CD4-positive, alpha-beta T cell treated with Interferon gamma for 1 hour (primary cell): ENCODE results near the gene AFDN.

ENCODE experiments used
- DNase-seq: peaks from one replicate; pipeline ENCODE4 v3.0.0-alpha.2; 2020

Gene AFDN

DNA sequence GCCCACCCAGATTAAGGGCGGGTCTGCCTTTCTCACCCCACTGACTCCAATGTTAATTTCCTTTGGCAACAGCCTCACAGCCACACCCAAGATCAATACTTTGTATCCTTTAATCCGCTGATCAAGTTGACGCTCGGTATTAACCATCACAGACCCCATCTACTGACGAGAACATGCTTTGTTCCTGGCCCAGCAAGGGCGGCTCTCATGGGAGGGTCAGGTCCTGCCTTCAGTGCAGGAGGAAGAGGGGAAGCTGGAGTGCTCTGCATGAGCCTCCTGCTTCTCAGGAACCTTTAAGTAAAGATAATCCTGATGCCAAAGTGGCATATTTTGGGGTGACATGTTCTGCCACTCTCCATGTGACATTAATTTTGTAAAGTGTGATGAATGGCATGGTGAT is 179.1 kb downstream of the AFDN start:
- no peak for DNase-seq

DNA sequence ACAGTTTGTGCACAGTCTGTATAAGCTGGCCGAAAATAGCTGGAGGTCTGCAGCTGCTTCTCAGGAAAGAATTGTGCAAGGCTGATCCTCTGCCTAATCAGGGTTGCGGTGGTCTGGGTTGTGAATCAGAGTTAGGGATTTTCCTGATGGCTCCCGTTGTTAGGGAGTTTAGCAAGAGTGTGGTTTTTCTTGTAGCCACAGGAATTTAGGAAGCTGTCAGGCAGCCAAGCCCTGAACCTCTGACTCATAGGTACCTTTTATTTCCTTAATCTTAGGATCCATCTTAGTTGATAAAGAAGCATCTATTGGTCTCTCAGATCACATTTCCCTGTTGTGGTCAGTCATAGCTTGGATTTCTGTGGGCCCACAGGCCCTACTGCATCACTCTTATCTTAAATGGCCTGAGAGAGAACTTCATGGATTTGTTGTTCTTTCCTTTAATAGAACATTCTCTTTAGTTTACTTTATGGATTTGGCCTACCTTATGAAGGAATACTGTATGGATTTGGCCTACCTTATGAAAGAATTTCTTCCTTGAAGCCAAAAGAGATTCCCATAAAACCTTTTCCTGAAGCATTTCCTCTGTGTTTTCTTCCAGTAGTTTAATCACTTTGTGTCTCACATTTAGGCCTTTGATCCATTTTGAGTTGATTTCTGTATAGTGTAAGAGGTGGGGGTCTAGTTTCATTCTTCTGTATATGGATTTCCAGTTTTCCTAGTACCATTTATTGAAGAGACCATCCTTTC is 181.1 kb downstream of the AFDN start:
- DNase-seq = no peak

DNA sequence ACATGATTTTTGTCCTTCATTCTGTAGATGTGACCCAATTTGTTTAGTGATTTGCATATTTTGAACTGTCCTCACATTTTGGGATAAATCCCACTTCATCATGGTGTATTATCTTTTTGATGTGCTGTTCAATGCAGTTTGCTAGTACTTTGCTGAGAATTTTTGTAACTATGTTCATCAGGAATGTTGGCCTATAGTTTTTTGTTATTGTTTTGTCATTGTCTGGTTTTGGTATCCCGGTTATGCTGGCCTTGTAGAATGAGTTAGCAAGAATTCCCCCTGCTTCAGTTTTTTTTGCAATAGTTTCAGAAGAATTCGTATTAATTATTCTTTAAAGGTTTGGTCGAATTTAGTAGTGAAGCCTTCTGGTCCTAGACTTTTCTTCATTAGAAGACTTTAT is 182.6 kb downstream of the AFDN start:
- DNase-seq = no peak

DNA sequence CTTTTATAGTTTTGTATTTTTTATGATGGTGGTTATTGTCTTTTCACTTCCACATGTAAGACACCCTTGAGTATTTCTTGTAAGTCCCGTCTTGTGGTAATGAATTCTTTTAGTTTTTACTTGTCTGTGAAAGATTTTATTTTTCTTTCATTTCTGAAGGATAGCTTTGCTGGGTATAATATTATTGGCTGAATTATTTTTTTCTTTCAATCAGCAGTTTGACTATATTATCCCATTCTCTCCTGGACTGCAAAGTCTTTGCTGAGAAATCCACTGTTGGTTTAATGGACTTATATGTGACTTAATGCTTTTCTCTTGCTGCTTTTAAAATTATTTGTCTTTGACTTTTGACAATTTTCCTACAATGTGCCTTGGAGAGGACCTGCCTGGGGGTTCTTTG is 184.6 kb downstream of the AFDN start:
- DNase-seq = no peak

DNA sequence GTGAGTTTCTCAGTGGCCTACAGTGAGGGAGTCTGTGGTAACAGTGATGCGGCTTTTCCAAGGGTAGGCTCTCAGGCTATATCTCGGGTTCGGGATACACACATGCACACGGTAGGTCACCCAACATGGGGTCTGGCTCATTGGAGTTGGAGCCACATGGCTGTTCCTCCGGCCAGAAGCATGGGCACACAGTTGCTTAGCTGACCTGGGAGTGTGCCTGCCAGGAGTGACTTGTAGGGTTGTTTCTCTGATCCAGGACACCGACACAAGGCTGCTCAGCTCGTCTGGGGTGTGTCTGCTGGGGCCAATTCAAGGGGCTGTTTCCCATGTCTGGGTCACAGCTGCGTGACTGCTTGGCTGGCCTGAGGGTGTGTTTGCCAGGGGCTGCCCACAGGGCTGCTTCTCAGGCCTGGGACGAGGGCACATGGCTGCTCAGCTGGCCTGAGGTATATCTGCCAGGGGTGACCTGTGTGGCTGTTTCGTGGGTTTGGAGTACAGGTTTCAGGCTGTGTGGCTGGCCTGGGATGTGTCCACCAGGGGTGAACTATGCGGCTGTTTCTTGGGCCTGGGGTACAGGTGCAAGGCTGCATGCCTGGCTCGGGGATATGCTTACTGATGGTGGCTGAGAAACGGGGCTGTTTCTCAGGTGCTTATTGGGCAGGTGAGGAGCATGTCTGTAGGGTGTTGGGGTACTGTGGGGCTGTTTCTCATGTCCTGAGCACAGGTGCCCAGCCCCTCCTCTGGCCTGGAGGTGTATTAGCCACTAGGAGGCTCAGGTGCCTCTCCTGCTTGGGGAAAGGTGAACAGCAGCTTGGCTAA is 185.9 kb downstream of the AFDN start:
- no peak for DNase-seq

DNA sequence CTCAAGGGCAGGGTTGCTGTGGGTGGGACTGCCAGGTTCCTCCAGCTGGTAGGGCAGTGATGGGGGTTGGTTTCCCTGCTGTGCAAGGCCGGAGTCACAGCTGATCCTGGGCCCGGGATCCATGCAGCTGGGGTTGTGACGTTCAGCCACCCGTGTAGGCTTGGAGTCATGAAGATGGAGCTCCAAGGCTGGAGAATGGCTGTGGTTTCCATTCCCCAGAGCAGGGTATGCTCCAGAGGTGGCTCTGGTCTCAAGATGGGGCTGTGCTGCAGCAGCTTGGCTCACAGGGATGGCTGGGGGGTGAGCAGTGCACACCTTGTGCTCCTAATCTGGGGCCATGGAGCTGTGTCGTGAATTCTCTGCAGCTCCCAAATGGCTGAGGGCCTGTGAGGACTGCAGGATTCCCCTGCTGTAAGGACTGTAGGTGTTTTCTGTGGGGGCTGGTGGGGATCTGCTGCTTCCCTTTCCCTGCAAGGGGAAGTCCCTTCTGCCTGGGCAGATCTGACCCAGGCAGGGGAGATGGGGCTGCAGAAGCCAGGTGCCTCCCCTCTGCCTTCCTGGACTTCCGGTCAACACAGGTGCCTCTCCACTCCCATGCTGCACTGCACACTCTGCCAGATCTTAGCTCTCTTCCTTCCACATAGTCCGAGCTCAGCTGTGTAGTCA is 186.7 kb downstream of the AFDN start:
- DNase-seq = no peak

DNA sequence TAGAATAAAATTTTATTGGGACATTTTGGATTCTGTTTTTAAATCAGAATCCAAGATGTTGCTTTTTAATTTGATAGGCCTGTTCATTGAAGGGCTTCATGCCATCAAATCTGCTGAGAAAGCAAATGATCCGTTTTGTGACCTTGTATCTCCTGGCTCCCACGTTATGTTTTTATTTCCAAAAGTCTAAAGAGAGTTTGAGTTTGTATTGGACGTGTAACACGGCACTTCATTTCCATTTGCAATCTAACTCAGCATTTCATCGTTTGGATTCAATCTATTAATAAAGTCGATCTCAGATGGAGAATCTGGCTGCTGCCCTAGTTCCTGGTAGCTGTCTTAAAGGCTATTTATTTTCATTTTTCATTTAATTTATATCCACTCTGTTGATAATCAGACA is 187.7 kb downstream of the AFDN start:
- no peak for DNase-seq

DNA sequence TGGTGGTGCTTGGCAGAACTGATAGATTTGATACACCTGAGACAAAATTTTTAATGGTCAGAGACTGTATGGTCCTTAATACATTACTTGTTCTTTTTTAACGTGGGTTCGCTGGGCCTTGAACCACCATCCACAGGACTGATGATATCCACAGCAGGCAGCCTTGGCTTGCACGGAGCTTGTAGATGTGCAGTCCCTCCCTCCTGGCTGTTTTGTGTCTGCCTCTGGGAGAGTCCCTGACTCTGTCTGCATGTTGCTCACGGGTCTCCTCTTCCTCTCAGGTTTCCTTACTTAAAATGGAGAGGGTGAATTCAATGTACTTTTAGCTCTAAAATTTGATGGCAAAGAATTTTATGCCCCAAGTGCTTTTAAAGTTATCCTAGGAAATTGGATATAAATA is 188.3 kb downstream of the AFDN start:
- DNase-seq = no peak

DNA sequence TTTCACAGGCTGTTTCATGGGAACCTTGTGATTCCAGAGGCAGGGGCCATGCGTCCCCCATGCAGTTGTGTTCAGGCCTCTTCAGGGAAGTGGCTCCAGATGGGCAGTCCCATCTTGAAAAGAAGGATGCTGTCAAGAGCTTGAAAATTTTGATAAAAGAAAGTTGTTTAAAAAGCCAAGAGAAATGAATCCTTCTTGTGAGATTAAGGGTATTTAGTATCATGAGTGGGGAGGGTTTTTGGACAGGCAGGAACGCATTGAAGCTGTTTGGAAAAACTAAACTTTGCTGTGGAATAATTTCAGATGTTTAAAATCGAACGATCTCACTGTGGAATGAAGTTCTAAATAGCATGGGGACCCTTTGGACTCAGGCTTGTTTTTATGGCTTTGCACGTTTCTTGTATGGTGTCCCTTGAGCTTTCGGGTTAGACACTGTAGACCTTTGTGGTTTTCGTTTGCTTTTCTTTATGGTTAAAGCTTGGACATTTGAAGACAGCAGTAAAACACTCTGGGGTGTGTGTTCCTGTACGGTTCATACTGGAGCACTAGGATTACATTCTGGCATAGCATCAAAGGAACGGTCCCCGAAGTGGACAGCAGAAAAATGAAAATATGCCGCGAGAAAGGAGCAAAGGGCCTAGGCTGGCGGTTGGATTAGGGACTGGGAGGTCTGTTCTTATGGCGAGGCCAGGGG is 188.9 kb downstream of the AFDN start:
- no peak for DNase-seq

DNA sequence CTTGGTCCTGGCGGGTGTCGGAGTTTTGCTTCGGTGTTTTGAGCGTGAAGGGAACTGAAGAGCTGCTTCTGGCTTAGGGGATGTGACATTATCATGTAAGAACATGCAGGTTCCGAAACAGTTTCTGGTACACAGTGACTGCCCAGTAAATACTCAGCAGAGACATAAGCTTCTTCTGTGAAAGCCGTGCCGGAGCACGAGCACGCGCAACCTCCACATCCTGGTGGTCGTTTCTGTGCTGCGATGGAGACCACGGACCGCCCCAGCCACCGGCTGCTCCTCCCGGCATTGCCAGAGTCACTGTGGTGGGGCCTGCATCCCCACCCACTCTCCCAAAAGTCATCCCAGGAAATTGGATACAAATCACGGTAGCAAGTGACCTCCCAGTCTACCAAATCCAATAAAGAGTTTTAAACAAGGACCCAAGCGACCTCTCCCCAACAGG is 189.5 kb downstream of the AFDN start:
- DNase-seq = no peak

DNA sequence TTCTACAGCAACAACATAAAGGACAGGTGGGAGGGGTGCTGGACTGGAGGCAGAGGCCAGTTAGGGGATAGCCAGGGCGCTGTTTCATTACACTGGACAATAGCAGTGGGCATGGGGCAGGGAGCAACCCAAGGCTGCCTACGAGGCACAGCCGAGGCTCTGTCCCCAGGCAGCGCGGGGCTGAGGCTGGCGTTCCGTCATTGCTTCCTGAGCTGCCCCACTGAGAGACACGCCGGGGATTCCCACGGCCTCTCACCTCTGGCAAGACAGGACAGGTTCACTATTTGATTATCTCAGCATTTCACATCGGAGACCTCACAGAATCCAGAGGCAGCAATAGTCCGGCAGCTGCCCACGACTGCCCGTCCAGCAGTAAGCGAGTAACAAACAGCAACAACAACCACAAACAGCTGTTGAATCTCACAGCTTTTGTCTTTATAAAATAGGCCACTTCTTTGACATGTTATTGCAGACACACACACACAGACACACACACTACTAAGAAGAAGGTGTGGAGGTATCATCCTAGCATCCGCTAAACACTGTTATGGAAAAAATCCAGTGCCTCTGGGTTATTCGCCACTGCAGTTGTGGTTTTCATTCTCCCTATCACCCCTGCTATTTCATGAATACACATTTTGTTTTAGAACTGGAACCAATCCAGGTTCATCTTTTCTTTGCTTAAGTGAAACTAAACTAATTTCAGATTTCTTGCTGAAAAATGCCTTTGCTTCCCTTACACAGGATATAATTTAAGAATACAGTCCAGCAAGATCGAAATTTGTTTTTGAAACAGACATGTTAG is 190.2 kb downstream of the AFDN start:
- DNase-seq = no peak

DNA sequence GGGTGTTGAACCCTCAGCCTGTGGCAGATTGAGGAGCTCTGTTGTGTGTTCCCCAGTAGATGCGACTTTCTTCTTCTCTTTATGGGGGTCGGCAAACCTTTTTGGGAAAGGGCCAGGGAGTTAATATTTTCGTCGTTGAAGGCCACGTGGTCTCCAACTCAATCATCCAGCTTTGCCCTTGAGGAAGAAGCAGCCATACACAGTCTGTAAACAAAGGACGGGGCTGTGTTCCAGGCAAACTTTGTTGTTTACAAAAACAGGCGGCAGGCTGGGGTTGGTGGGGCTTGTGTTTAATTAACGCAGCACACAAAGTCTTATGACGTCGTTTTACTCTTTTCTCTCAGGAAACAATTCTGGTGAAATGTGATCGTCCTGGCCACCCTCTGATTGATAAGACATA is 190.9 kb downstream of the AFDN start:
- DNase-seq = no peak

DNA sequence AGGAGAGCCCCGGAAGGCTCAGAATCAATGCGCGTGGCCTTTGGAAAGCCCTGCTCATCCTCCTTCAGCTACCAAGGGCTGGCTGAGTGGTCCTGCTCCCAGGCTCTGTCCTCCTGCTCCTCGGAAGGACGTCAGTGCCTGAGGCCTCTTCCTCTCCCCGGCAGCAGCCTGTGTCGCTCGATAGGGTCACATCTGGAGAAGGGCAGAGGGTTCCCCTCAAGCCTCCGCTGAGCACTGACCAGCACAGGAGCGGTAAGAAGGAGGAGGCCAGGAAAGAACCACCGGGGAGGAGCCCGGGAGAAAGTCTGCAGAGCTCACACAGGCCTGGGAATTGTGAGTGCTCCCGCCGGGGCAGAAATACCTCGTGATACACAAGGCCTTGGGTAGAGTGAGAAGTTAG is 192.0 kb downstream of the AFDN start:
- DNase-seq = no peak

DNA sequence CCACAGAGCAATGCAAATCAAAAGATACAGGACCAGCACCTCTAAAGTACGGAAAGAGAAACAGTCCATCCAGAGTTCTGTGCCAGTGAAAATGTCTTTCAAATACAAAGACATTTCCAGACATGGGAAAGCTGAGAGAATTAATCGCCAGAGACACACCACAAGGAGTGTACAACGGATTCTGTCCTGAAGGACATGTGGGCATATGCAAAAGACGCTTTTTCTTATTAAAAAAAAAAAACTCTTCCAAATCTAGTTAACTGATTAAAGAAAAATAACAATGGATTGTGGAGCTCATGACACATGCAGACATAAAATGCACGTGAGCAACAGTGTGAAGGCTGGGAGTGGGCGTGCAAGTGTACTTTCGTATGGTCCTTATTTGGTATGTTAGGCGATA is 193.5 kb downstream of the AFDN start:
- DNase-seq = no peak

DNA sequence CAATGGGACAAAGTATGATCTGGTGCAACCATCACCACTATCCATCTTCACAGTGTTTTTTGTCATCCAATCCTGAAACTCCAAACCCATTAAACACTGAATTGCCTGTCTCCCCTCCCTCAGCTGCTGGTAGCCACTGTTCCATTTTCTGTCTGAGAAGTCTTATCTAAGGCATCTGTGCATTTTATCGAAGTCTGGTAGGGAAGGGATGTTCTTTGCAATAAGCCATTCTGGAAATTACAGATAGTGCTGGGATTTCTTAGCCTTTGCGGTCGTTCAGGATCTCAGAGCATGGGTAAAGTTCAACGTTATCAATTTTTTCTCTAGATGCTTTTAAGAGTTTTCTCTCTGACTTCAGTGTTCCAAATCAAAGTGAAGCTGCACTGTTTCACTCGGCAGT is 194.9 kb downstream of the AFDN start:
- no peak for DNase-seq
